ENCODE data around the gene BTBD1. TPM values are rescaled to one million over a fixed set of nuclear protein-coding genes. Genes with fewer than 3 reads are reported as not detected.
A peak's percentile ranks its signal among the peaks of the same experiment; 100 is the strongest.
"Not testable (repeated sequence)": the region's sequence is repeated elsewhere in the genome, so short reads cannot be mapped to it uniquely, and the experiment has no call there.

BTBD1 gene
- total and polyA plus RNA-seq, 2 donors: 42.3 to 102 TPM

GRCh38 chr15:83085864-83086552 is 19.0 kb upstream of the BTBD1 start:
- DNase-seq (ENCODE audit: extremely low spot score); H3K4me1 ChIP-seq (ENCODE audit: insufficient read depth); H3K27ac ChIP-seq (ENCODE audit: low read depth); H3K36me3 ChIP-seq (ENCODE audit: insufficient read depth); H3K4me3 ChIP-seq (ENCODE audit: low read depth, low read length): not testable (repeated sequence)
- WGBS: 88% methylated on average over 8 of the region's 8 CpGs

GRCh38 chr15:83085461-83085860 is 18.4 kb upstream of the BTBD1 start:
- WGBS: 84% methylated on average over 3 of the region's 3 CpGs
- not testable (repeated sequence) for H3K27ac ChIP-seq (ENCODE audit: low read depth); H3K36me3 ChIP-seq (ENCODE audit: insufficient read depth); H3K4me3 ChIP-seq (ENCODE audit: low read depth, low read length); H3K4me1 ChIP-seq (ENCODE audit: insufficient read depth); DNase-seq (ENCODE audit: extremely low spot score)

GRCh38 chr15:83082730-83083386 is 15.8 kb upstream of the BTBD1 start:
- no peak for DNase-seq (ENCODE audit: extremely low spot score)
- WGBS: 67% methylated on average over 5 of the region's 5 CpGs
- H3K27ac ChIP-seq (ENCODE audit: low read depth): no peak overlapping the region
- no peaks in the 10 kb centered on the region for H3K36me3 ChIP-seq (ENCODE audit: insufficient read depth)
- no peak overlapping the region for H3K4me3 ChIP-seq (ENCODE audit: low read depth, low read length)
- no peaks in the 10 kb centered on the region for H3K4me1 ChIP-seq (ENCODE audit: insufficient read depth)

- 80% methylated on average over 5 of the region's 5 CpGs for WGBS
- H3K27ac ChIP-seq (ENCODE audit: low read depth): no peak overlapping the region
- no peak for DNase-seq (ENCODE audit: extremely low spot score)
- H3K36me3 ChIP-seq (ENCODE audit: insufficient read depth): no peaks in the 10 kb centered on the region
- no peaks in the 10 kb centered on the region for H3K4me1 ChIP-seq (ENCODE audit: insufficient read depth)
- H3K4me3 ChIP-seq (ENCODE audit: low read depth, low read length): no peak overlapping the region
Measured at GRCh38 chr15:83081256-83082014, 14.4 kb upstream of the BTBD1 start.

- no peak for DNase-seq (ENCODE audit: extremely low spot score)
- WGBS: 55% methylated on average over 7 of the region's 7 CpGs
- H3K36me3 ChIP-seq (ENCODE audit: insufficient read depth): no peaks in the 10 kb centered on the region
- H3K4me3 ChIP-seq (ENCODE audit: low read depth, low read length): no peak overlapping the region
- no peak overlapping the region for H3K27ac ChIP-seq (ENCODE audit: low read depth)
- no peaks in the 10 kb centered on the region for H3K4me1 ChIP-seq (ENCODE audit: insufficient read depth)
Measured at GRCh38 chr15:83078712-83079111, 11.7 kb upstream of the BTBD1 start.

- no peak for DNase-seq (ENCODE audit: extremely low spot score)
- no peak overlapping the region for H3K27ac ChIP-seq (ENCODE audit: low read depth)
- no peak overlapping the region for H3K4me3 ChIP-seq (ENCODE audit: low read depth, low read length)
- H3K36me3 ChIP-seq (ENCODE audit: insufficient read depth): no peaks in the 10 kb centered on the region
- no peaks in the 10 kb centered on the region for H3K4me1 ChIP-seq (ENCODE audit: insufficient read depth)
- WGBS: 57% methylated on average over 5 of the region's 5 CpGs
Measured at GRCh38 chr15:83077491-83078230, 10.6 kb upstream of the BTBD1 start.

- WGBS: 66% methylated on average over 6 of the region's 6 CpGs
- not testable (repeated sequence) for H3K36me3 ChIP-seq (ENCODE audit: insufficient read depth); H3K27ac ChIP-seq (ENCODE audit: low read depth)
Measured at GRCh38 chr15:83069211-83069642, 2.2 kb upstream of the BTBD1 start.

GRCh38 chr15:83068054-83068453 is 1.0 kb upstream of the BTBD1 start:
- H3K36me3 ChIP-seq (ENCODE audit: insufficient read depth): no peaks in the 10 kb centered on the region
- no peaks in the 10 kb centered on the region for H3K4me1 ChIP-seq (ENCODE audit: insufficient read depth)
- H3K4me3 ChIP-seq (ENCODE audit: low read depth, low read length): no peak overlapping the region
- no peak for DNase-seq (ENCODE audit: extremely low spot score)
- 73% methylated on average over 6 of the region's 6 CpGs for WGBS
- no peak overlapping the region for H3K27ac ChIP-seq (ENCODE audit: low read depth)

More at GRCh38 chr15:83069211-83069642, 2.2 kb upstream of the BTBD1 start:
- DNase-seq (ENCODE audit: extremely low spot score); H3K4me3 ChIP-seq (ENCODE audit: low read depth, low read length); H3K4me1 ChIP-seq (ENCODE audit: insufficient read depth): not testable (repeated sequence)

- no peaks in the 10 kb centered on the region for H3K4me1 ChIP-seq (ENCODE audit: insufficient read depth)
- H3K27ac ChIP-seq (ENCODE audit: low read depth): no peak overlapping the region
- no peak for DNase-seq (ENCODE audit: extremely low spot score)
- peak overlapping the region; percentile 77 for H3K4me3 ChIP-seq (ENCODE audit: low read depth, low read length)
- WGBS: 56% methylated on average over 12 of the region's 12 CpGs
- H3K36me3 ChIP-seq (ENCODE audit: insufficient read depth): no peaks in the 10 kb centered on the region
Measured at GRCh38 chr15:83067638-83067962, 548 bp upstream of the BTBD1 start.

GRCh38 chr15:83066034-83066733 is 868 bp downstream of the BTBD1 start:
- H3K36me3 ChIP-seq (ENCODE audit: insufficient read depth): no peaks in the 10 kb centered on the region
- no peak for DNase-seq (ENCODE audit: extremely low spot score)
- H3K4me1 ChIP-seq (ENCODE audit: insufficient read depth): no peaks in the 10 kb centered on the region
- H3K4me3 ChIP-seq (ENCODE audit: low read depth, low read length): peak overlapping the region; percentile 77
- peak overlapping the region; percentile 81 for H3K27ac ChIP-seq (ENCODE audit: low read depth)
- 5% methylated on average over 42 of the region's 42 CpGs for WGBS

- Histone ChIP-seq H3K4me1 (ENCODE audit: insufficient read depth) (no peaks in the 10 kb centered on the region), H3K36me3 (ENCODE audit: insufficient read depth) (no peaks in the 10 kb centered on the region), H3K27ac (ENCODE audit: low read depth) (no peak overlapping the region), H3K4me3 (ENCODE audit: low read depth, low read length) (peak overlapping the region; percentile 77)
- no peak for DNase-seq (ENCODE audit: extremely low spot score)
- 25% methylated on average over 3 of the region's 3 CpGs for WGBS
Measured at GRCh38 chr15:83065431-83065830, 1.6 kb downstream of the BTBD1 start.

GRCh38 chr15:83064859-83065258 is 2.2 kb downstream of the BTBD1 start:
- H3K4me1 ChIP-seq (ENCODE audit: insufficient read depth): no peaks in the 10 kb centered on the region
- H3K36me3 ChIP-seq (ENCODE audit: insufficient read depth): no peaks in the 10 kb centered on the region
- no peak overlapping the region for H3K4me3 ChIP-seq (ENCODE audit: low read depth, low read length)
- H3K27ac ChIP-seq (ENCODE audit: low read depth): no peak overlapping the region
- no peak for DNase-seq (ENCODE audit: extremely low spot score)
- WGBS: 49% methylated on average over 4 of the region's 4 CpGs

GRCh38 chr15:83063551-83063950 is 3.5 kb downstream of the BTBD1 start:
- Histone ChIP-seq H3K27ac (ENCODE audit: low read depth) (no peak overlapping the region), H3K4me3 (ENCODE audit: low read depth, low read length) (no peak overlapping the region), H3K36me3 (ENCODE audit: insufficient read depth) (no peaks in the 10 kb centered on the region), H3K4me1 (ENCODE audit: insufficient read depth) (no peaks in the 10 kb centered on the region)
- WGBS: 91% methylated on average over 4 of the region's 4 CpGs
- DNase-seq (ENCODE audit: extremely low spot score): no peak
